IMR-90 (cell line): ENCODE measurements around the gene ARHGEF26. TPM values are rescaled to one million over a fixed set of nuclear protein-coding genes. Genes with fewer than 3 reads are reported as not detected.

ENCODE experiments used
- ATAC-seq: fragments of 200-7000 bp; cut with Tn5 transposase; 2 replicates; pipeline ENCODE4 v1.9.1; 2020; ENCODE audit warnings: low read depth, mild to moderate bottlenecking, moderate library complexity
- BruUV-seq: library from RNA; stranded (reverse); fragments of 400-500 nt; replicated peaks from 2 replicates; lab custom pipeline; 2021; lab: Mats Ljungman, UMichigan
- CTCF ChIA-PET: fragments of 300-600 bp; formaldehyde crosslinking; extraction: SDS; loops from one replicate; lab custom pipeline; 2021; ENCODE audit warnings: antibody characterized with exemption; lab: Yijun Ruan, JAX
- POLR2A ChIA-PET: fragments of 300-600 bp; sonication (Branson Sonifier 250); formaldehyde crosslinking; loops from one replicate; lab custom pipeline; 2022; ENCODE audit warnings: antibody characterized with exemption; ENCODE audit not compliant: unreplicated experiment; lab: Charles Lee
- DNase-seq: peaks from one replicate; pipeline ENCODE4 v3.0.0; 2013
- H2AFZ ChIP-seq: replicated peaks from 2 replicates; pipeline ENCODE3; 2013; ENCODE audit warnings: low read length, mild to moderate bottlenecking; ENCODE audit not compliant: poor library complexity
- H2AK5ac ChIP-seq: 2 replicates; pipeline ENCODE4 v1.6.1; 2013; ENCODE audit warnings: low read depth, low read length, inconsistent platforms
- H2AK9ac ChIP-seq: replicated peaks from 2 replicates; pipeline ENCODE3; 2013; ENCODE audit warnings: mild to moderate bottlenecking, low read depth, low read length, moderate library complexity; ENCODE audit not compliant: poor library complexity
- H2BK120ac ChIP-seq: 2 replicates; pipeline ENCODE4 v1.6.1; 2013; ENCODE audit warnings: low read depth, low read length, inconsistent platforms
- H2BK15ac ChIP-seq: 3 replicates; pipeline ENCODE4 v1.6.1; 2013; ENCODE audit warnings: low read depth, low read length, inconsistent platforms
- H2BK20ac ChIP-seq: 2 replicates; pipeline ENCODE4 v1.6.1; 2013; ENCODE audit warnings: low read depth, mild to moderate bottlenecking, inconsistent platforms, low read length, moderate library complexity
- H2BK5ac ChIP-seq: 2 replicates; pipeline ENCODE4 v1.6.1; 2013; ENCODE audit warnings: mild to moderate bottlenecking, low read depth, low read length, inconsistent platforms; ENCODE audit not compliant: poor library complexity, severe bottlenecking
- H3K14ac ChIP-seq: replicated peaks from 2 replicates; pipeline ENCODE4 v1.6.1; 2013; ENCODE audit warnings: low read depth, low read length, inconsistent platforms
- H3K18ac ChIP-seq: 2 replicates; pipeline ENCODE4 v1.6.1; 2013; ENCODE audit warnings: low read depth, low read length, control low read depth
- H3K23ac ChIP-seq: 2 replicates; pipeline ENCODE4 v1.6.1; 2013; ENCODE audit warnings: low read depth, low read length, inconsistent platforms
- H3K27ac ChIP-seq: 2 replicates; pipeline ENCODE4 v1.5.1; 2013; ENCODE audit warnings: mild to moderate bottlenecking, control low read depth, low read length; ENCODE audit not compliant: insufficient read depth
- H3K27me3 ChIP-seq: 2 replicates; pipeline ENCODE4 v1.6.1; 2013; ENCODE audit warnings: low read length; ENCODE audit not compliant: control insufficient read depth, insufficient read depth
- H3K36me3 ChIP-seq: 2 replicates; pipeline ENCODE4 v1.6.1; 2013; ENCODE audit warnings: low read length, mixed read lengths; ENCODE audit not compliant: control insufficient read depth, insufficient read depth
- H3K4ac ChIP-seq: 2 replicates; pipeline ENCODE4 v1.6.1; 2013; ENCODE audit warnings: low read depth, low read length, inconsistent platforms
- H3K4me1 ChIP-seq: 2 replicates; pipeline ENCODE4 v1.6.1; 2013; ENCODE audit warnings: low read length, mixed read lengths; ENCODE audit not compliant: control insufficient read depth, insufficient read depth
- H3K4me2 ChIP-seq: 2 replicates; pipeline ENCODE4 v1.6.1; 2013; ENCODE audit warnings: low read depth, mild to moderate bottlenecking, control low read depth, low read length, moderate library complexity
- H3K4me3 ChIP-seq: 2 replicates; pipeline ENCODE4 v1.5.1; 2013; ENCODE audit warnings: low read depth, mild to moderate bottlenecking, control low read depth, low read length, moderate library complexity; ENCODE audit not compliant: insufficient read depth
- H3K56ac ChIP-seq: 2 replicates; pipeline ENCODE4 v1.6.1; 2013; ENCODE audit warnings: low read length, inconsistent platforms; ENCODE audit not compliant: insufficient read depth; ENCODE audit errors: extremely low read depth
- H3K79me1 ChIP-seq, 2 experiments: 2 replicates each; pipeline ENCODE4 v1.6.1; 2013; ENCODE audit warnings: low read length in 2 of 2, inconsistent platforms in 1 of 2, low read depth in 1 of 2
- H3K9ac ChIP-seq: 2 replicates; pipeline ENCODE4 v1.6.1; 2013; ENCODE audit warnings: low read depth, low read length, control low read depth
- H3K9me1 ChIP-seq: 2 replicates; pipeline ENCODE4 v1.6.1; 2013; ENCODE audit warnings: low read length, inconsistent platforms; ENCODE audit not compliant: insufficient read depth
- H3K9me3 ChIP-seq: 2 replicates; pipeline ENCODE4 v1.6.1; 2013; ENCODE audit warnings: low read length; ENCODE audit not compliant: control insufficient read depth, insufficient read depth
- H4K20me1 ChIP-seq: 2 replicates; pipeline ENCODE4 v1.6.1; 2013; ENCODE audit warnings: low read length, inconsistent platforms; ENCODE audit not compliant: insufficient read depth
- H4K5ac ChIP-seq: 2 replicates; pipeline ENCODE4 v1.6.1; 2013; ENCODE audit warnings: mild to moderate bottlenecking, low read depth, low read length, control low read depth
- H4K8ac ChIP-seq, 2 experiments: 2 replicates each; pipeline ENCODE4 v1.6.1; 2013; ENCODE audit warnings: low read depth in 2 of 2, low read length in 2 of 2, control low read depth in 1 of 2, inconsistent platforms in 1 of 2
- H4K91ac ChIP-seq: 2 replicates; pipeline ENCODE4 v1.6.1; 2013; ENCODE audit warnings: low read depth, low read length, inconsistent platforms; ENCODE audit not compliant: insufficient read depth
- BHLHE40 ChIP-seq: fragments of 150-350 bp; IDR thresholded peaks from 2 replicates; pipeline ENCODE4 v1.6.1; 2016; ENCODE audit warnings: mild to moderate bottlenecking, low read depth, low read length
- CEBPB ChIP-seq: IDR thresholded peaks from 2 replicates; pipeline ENCODE4 v1.6.1; 2012; ENCODE audit warnings: low read depth, low read length, improper control_type of control experiment
- CHD1 ChIP-seq: IDR thresholded peaks from 2 replicates; pipeline ENCODE4 v1.6.1; 2012; ENCODE audit warnings: low read depth, low read length, improper control_type of control experiment
- CTCF ChIP-seq: conservative IDR thresholded peaks from 2 replicates; pipeline ENCODE4 v1.5.1; 2012; ENCODE audit warnings: mild to moderate bottlenecking, low read depth, low read length, improper control_type of control experiment
- ELK1 ChIP-seq: fragments of 150-350 bp; IDR thresholded peaks from 2 replicates; pipeline ENCODE4 v1.6.1; 2016; ENCODE audit warnings: low read depth, mild to moderate bottlenecking, low read length, moderate library complexity, borderline replicate concordance
- FOS ChIP-seq: fragments of 150-350 bp; IDR thresholded peaks from 2 replicates; pipeline ENCODE4 v1.6.1; 2016; ENCODE audit warnings: low read depth, low read length
- MAFK ChIP-seq: IDR thresholded peaks from 2 replicates; pipeline ENCODE4 v1.6.1; 2012; ENCODE audit warnings: low read depth, low read length, improper control_type of control experiment
- MAZ ChIP-seq: IDR thresholded peaks from 2 replicates; pipeline ENCODE4 v1.6.1; 2012; ENCODE audit warnings: low read depth, mild to moderate bottlenecking, low read length, improper control_type of control experiment, moderate library complexity, borderline replicate concordance
- MXI1 ChIP-seq: IDR thresholded peaks from 2 replicates; pipeline ENCODE4 v1.6.1; 2012; ENCODE audit warnings: low read depth, mild to moderate bottlenecking, low read length, moderate library complexity, borderline replicate concordance
- NFE2L2 ChIP-seq: fragments of 150-350 bp; IDR thresholded peaks from 2 replicates; pipeline ENCODE4 v1.6.1; 2016; ENCODE audit warnings: low read depth, mild to moderate bottlenecking, low read length
- POLR2A ChIP-seq: IDR thresholded peaks from 2 replicates; pipeline ENCODE4 v1.6.1; 2012; ENCODE audit warnings: mild to moderate bottlenecking, low read depth, low read length
- RCOR1 ChIP-seq: IDR thresholded peaks from 2 replicates; pipeline ENCODE4 v1.6.1; 2012; ENCODE audit warnings: mild to moderate bottlenecking, low read length, improper control_type of control experiment; ENCODE audit not compliant: insufficient replicate concordance
- RFX5 ChIP-seq: IDR thresholded peaks from 2 replicates; pipeline ENCODE4 v1.8.0; 2012; ENCODE audit warnings: low read depth, mild to moderate bottlenecking, low read length, moderate library complexity
- SMC3 ChIP-seq: fragments of 150-350 bp; IDR thresholded peaks from 2 replicates; pipeline ENCODE4 v1.6.1; 2016; ENCODE audit warnings: low read depth, mild to moderate bottlenecking, antibody characterized with exemption, low read length, moderate library complexity
- USF2 ChIP-seq: fragments of 150-350 bp; IDR thresholded peaks from 2 replicates; pipeline ENCODE4 v1.6.1; 2017; ENCODE audit warnings: mild to moderate bottlenecking, antibody characterized with exemption, low read length, low read depth
- WGBS, 2 experiments: methylation state at CpG; one replicate each; pipeline versions ENCODE4 v1.1.5 to v1.1.7; 2013; ENCODE audit warnings: missing lambda C conversion rate in 2 of 2; ENCODE audit not compliant: insufficient read length in 1 of 2; ENCODE audit errors: extremely low coverage in 2 of 2; 5-methylcytosine and 5-hydroxymethylcytosine counted together
- dilution Hi-C: fragments of 300-500 bp; cut with HindIII; formaldehyde crosslinking; loops from one replicate; pipeline ENCODE4 v1.14.3; 2018; ENCODE audit warnings: low sequenced_read_pairs; ENCODE audit not compliant: unreplicated experiment
- in situ Hi-C: fragments of 300-500 bp; cut with MboI; formaldehyde crosslinking; loops from 3 replicates; pipeline ENCODE4 v1.14.3; 2019; ENCODE audit warnings: low sequenced_read_pairs, inconsistent platforms, mixed read lengths
- intact Hi-C: fragments of 100-400 bp; cut with micrococcal nuclease; formaldehyde crosslinking; loops from 2 replicates; pipeline ENCODE4 v1.10.0; 2022
- polyA plus RNA-seq, 3 experiments: library from polyadenylated mRNA; depleted of rRNA; stranded (reverse); fragments of >200 nt; gene quantifications; 2 replicates each; pipeline ENCODE4 v1.2.3, GENCODE V29; 2012; ENCODE audit warnings: low replicate concordance in 1 of 3
- total RNA-seq: library from RNA; depleted of rRNA; stranded (reverse); fragments of >200 nt; gene quantifications from 2 replicates; pipeline ENCODE4 v1.2.3, GENCODE V29; 2012

Gene ARHGEF26
- total and polyA plus RNA-seq, 2 of the 4 experiments (the other 2 are of a cell fraction) = 2.0 to 2.3 TPM

- Histone ChIP-seq H3K9me3 (no peaks in the 10 kb centered on the region), H2AFZ (no peak overlapping the region), H4K8ac (no peak overlapping the region), H3K4me1 (0 out of 2 replicates have a peak, but pooled peaks cover 2% of the 10 kb centered on the region), H3K9me1 (no peaks in the 10 kb centered on the region), H3K14ac (no peak overlapping the region), H3K27ac (no peak overlapping the region), H2AK9ac (no peak overlapping the region), H3K4ac (no peak overlapping the region), H4K5ac (no peak overlapping the region), H4K91ac (no peak overlapping the region), H4K20me1 (no peaks in the 10 kb centered on the region), H3K36me3 (no peaks in the 10 kb centered on the region), H2BK120ac (no peak overlapping the region), H2BK15ac (no peak overlapping the region), H2BK5ac (no peak overlapping the region), H3K56ac (no peak overlapping the region), H2BK20ac (no peak overlapping the region), H3K18ac (no peak overlapping the region), H3K4me3 (no peak overlapping the region), H3K4me2 (no peak overlapping the region), H3K9ac (no peak overlapping the region), H3K27me3 (no peaks in the 10 kb centered on the region), H3K79me1 (no peaks in the 10 kb centered on the region), H2AK5ac (no peak overlapping the region), H3K23ac (no peak overlapping the region)
- ChIA-PET CTCF (interaction anchor here (0.7 kb wide), 1 partner anchor 62 kb away, joined by 3 read pairs; no protein-coding TSS in a partner anchor), POLR2A (no interaction called here)
- DNase-seq (no peak), ATAC-seq (no peak)
- no CpG with 5 or more reads among the region's 3 CpGs for WGBS, 2 experiments
- dilution Hi-C loops (no loop called here), intact Hi-C loops (no loop called here), in situ Hi-C loops (loop anchor here (25.0 kb wide), 1 partner anchor 1215 kb away; no protein-coding TSS in a partner anchor)
- BruUV-seq = no TSS peak
- no peak for TF ChIP-seq RFX5
- TF ChIP-seq NFE2L2 = no peak
- TF ChIP-seq MXI1 = no peak
- TF ChIP-seq FOS = no peak
- no peak for TF ChIP-seq POLR2A
- TF ChIP-seq USF2 = no peak
- TF ChIP-seq CEBPB = no peak
- TF ChIP-seq SMC3 = no peak
- TF ChIP-seq MAFK = no peak
- no peak for TF ChIP-seq CHD1
- TF ChIP-seq MAZ = no peak
- TF ChIP-seq CTCF = no peak
- TF ChIP-seq RCOR1 = no peak
- no peak for TF ChIP-seq BHLHE40
- TF ChIP-seq ELK1 = no peak
Observed at GRCh38 chr3:154227531-154227930, 106.3 kb downstream of the ARHGEF26 start.
